Measurements from ENCODE around the gene CCDC81. TPM values are rescaled to one million over a fixed set of nuclear protein-coding genes. Genes with fewer than 3 reads are reported as not detected.
"Not testable (repeated sequence)": the region's sequence is repeated elsewhere in the genome, so short reads cannot be mapped to it uniquely, and the experiment has no call there.

CCDC81 gene
- polyA plus RNA-seq, 1 experiment, result 4.3 TPM

DNA sequence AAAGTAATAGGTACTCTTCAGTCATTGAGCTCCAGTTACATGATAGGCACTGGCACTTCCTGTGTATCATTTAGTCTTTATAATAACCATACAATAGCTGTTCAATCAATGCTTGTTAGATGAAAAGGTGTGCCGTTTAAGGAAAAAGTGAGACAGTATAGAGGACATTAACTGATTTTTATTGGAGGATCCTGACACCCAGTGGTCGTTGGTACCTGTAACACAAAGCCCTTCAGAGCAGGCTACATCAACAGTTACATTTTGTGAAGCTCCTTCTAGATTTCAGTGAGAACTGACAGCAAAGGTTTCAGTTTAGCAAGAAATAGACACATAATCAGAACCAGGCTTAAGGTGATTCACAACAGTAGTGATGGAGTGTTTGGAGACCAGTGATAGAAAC, 44.2 kb downstream of the CCDC81 start:
- CTCF ChIA-PET, result interaction anchor here (0.6 to 3.1 kb wide), 9 partner anchors 12 to 797 kb away, joined by 3 to 25 read pairs (median 4); no protein-coding TSS in a partner anchor
- TF ChIP-seq, protein P1, sequence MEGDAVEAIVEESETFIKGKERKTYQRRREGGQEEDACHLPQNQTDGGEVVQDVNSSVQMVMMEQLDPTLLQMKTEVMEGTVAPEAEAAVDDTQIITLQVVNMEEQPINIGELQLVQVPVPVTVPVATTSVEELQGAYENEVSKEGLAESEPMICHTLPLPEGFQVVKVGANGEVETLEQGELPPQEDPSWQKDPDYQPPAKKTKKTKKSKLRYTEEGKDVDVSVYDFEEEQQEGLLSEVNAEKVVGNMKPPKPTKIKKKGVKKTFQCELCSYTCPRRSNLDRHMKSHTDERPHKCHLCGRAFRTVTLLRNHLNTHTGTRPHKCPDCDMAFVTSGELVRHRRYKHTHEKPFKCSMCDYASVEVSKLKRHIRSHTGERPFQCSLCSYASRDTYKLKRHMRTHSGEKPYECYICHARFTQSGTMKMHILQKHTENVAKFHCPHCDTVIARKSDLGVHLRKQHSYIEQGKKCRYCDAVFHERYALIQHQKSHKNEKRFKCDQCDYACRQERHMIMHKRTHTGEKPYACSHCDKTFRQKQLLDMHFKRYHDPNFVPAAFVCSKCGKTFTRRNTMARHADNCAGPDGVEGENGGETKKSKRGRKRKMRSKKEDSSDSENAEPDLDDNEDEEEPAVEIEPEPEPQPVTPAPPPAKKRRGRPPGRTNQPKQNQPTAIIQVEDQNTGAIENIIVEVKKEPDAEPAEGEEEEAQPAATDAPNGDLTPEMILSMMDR (IDR thresholded peaks at IDR 0.05; ENCODE audit: insufficient read depth, low read depth, low read length), result peak; percentile 22; the same call in 1 of the 2 replicates
- no peak overlapping the region for H3K4me3 ChIP-seq (ENCODE audit: low read depth, low read length)
- H3K27me3 ChIP-seq (ENCODE audit: control insufficient read depth, insufficient read depth, low read length), result no peaks in the 10 kb centered on the region
- no peaks in the 10 kb centered on the region for H3K36me3 ChIP-seq (ENCODE audit: control insufficient read depth, insufficient read depth, low read length)
- no peak for DNase-seq (ENCODE audit: low read depth)
- POLR2A ChIA-PET, result no interaction called here

- POLR2A ChIA-PET, result no interaction called here
- DNase-seq (ENCODE audit: low read depth), result no peak
- no peaks in the 10 kb centered on the region for H3K36me3 ChIP-seq (ENCODE audit: control insufficient read depth, insufficient read depth, low read length)
- H3K27me3 ChIP-seq (ENCODE audit: control insufficient read depth, insufficient read depth, low read length), result no peaks in the 10 kb centered on the region
- H3K4me3 ChIP-seq (ENCODE audit: low read depth, low read length), result no peak overlapping the region
- CTCF ChIA-PET, result interaction anchor here (0.9 kb wide), 1 partner anchor 28 kb away, joined by 3 read pairs; no protein-coding TSS in a partner anchor
- TF ChIP-seq, protein P1 (IDR thresholded peaks at IDR 0.05; ENCODE audit: insufficient read depth, low read depth, low read length), result no peak
Measured at GRCh38 chr11:86421946-86422345, 47.3 kb downstream of the CCDC81 start.

GRCh38 chr11:86422371-86422770, 47.7 kb downstream of the CCDC81 start:
- TF ChIP-seq, protein P1 (IDR thresholded peaks at IDR 0.05; ENCODE audit: insufficient read depth, low read depth, low read length), result no peak
- ChIA-PET CTCF (interaction anchor here (0.9 kb wide), 1 partner anchor 28 kb away, joined by 3 read pairs; no protein-coding TSS in a partner anchor), POLR2A (no interaction called here)
- Histone ChIP-seq H3K27me3 (ENCODE audit: control insufficient read depth, insufficient read depth, low read length) (no peaks in the 10 kb centered on the region), H3K4me3 (ENCODE audit: low read depth, low read length) (no peak overlapping the region), H3K36me3 (ENCODE audit: control insufficient read depth, insufficient read depth, low read length) (no peaks in the 10 kb centered on the region)
- no peak for DNase-seq (ENCODE audit: low read depth)

GRCh38 chr11:86423488-86423887, 48.8 kb downstream of the CCDC81 start:
- DNase-seq (ENCODE audit: low read depth); CTCF ChIA-PET; H3K4me3 ChIP-seq (ENCODE audit: low read depth, low read length); H3K36me3 ChIP-seq (ENCODE audit: control insufficient read depth, insufficient read depth, low read length); POLR2A ChIA-PET; H3K27me3 ChIP-seq (ENCODE audit: control insufficient read depth, insufficient read depth, low read length): not testable (repeated sequence)

DNA sequence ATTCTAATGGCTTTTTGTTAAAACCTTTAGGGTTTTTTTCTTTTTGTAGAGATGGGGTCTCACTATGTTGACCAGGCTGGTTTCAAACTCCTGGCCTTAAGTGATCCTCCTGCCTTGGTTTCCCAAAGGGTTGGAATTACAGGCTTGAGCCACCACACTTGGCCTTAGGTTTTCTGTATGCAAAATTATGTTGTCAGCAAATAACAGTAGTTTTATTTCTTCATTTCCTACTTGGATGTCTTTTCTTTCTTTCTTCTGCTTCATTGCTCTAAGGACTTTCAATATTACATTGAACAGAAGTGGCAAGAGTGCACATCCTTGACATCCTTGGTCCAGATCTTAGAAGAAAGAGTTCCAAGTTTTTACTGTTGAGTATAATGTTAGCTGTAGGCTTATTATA, 52.8 kb downstream of the CCDC81 start:
- DNase-seq (ENCODE audit: low read depth), result no peak
- Histone ChIP-seq H3K27me3 (ENCODE audit: control insufficient read depth, insufficient read depth, low read length) (no peaks in the 10 kb centered on the region), H3K36me3 (ENCODE audit: control insufficient read depth, insufficient read depth, low read length) (no peaks in the 10 kb centered on the region), H3K4me3 (ENCODE audit: low read depth, low read length) (no peak overlapping the region)
- TF ChIP-seq, protein P1 (IDR thresholded peaks at IDR 0.05; ENCODE audit: insufficient read depth, low read depth, low read length), result no peak
- POLR2A ChIA-PET, result no interaction called here
- CTCF ChIA-PET, result no interaction called here

GRCh38 chr11:86431258-86431657, 56.6 kb downstream of the CCDC81 start:
- ChIA-PET POLR2A (no interaction called here), CTCF (interaction anchor here (0.9 kb wide), 1 partner anchor 12 kb away, joined by 4 read pairs; no protein-coding TSS in a partner anchor)
- DNase-seq (ENCODE audit: low read depth), result no peak
- Histone ChIP-seq H3K4me3 (ENCODE audit: low read depth, low read length) (no peak overlapping the region), H3K27me3 (ENCODE audit: control insufficient read depth, insufficient read depth, low read length) (no peaks in the 10 kb centered on the region), H3K36me3 (ENCODE audit: control insufficient read depth, insufficient read depth, low read length) (peaks cover 1% of the 10 kb centered on the region; the same call in 1 of the 2 replicates)
- TF ChIP-seq, protein P1 (IDR thresholded peaks at IDR 0.05; ENCODE audit: insufficient read depth, low read depth, low read length), result no peak

DNA sequence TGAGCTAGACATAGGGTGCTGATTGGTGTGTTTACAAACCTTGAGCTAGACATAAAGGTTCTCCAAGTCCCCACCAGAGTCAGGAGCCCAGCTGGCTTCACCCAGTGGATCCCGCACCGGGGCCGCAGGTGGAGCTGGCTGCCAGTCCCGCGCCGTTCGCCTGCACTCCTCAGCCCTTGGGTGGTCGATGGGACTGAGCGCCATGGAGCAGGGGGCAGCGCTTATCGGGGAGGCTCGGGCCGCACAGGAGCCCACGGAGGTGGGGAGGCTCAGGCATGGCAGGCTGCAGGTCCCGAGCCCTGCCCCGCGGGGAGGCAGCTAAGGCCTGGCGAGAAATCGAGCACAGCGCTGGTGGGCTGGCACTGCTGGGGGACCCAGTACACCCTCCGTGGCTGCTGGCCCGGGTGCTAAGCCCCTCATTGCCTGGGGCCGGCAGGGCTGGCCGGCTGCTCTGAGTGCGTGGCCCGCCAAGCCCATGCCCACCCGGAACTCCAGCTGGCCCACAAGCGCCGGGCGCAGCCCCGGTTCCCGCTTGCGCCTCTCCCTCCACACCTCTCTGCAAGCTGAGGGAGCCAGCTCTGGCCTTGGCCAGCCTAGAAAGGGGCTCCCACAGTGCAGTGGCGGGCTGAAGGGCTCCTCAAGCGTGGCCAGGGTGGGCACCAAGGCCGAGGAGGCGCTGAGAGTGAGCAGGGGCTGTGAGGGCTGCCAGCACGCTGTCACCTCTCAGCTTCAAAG, 58.8 kb downstream of the CCDC81 start:
- H3K4me3 ChIP-seq (ENCODE audit: low read depth, low read length); DNase-seq (ENCODE audit: low read depth); H3K36me3 ChIP-seq (ENCODE audit: control insufficient read depth, insufficient read depth, low read length); POLR2A ChIA-PET; H3K27me3 ChIP-seq (ENCODE audit: control insufficient read depth, insufficient read depth, low read length): not testable (repeated sequence)
- CTCF ChIA-PET, result interaction anchor here (1.2 to 1.4 kb wide), 2 partner anchors 14 to 23 kb away, joined by 3 read pairs; no protein-coding TSS in a partner anchor

All from BJ (cell line).